ENCODE data around the gene CCN5.

Gene CCN5

DNA sequence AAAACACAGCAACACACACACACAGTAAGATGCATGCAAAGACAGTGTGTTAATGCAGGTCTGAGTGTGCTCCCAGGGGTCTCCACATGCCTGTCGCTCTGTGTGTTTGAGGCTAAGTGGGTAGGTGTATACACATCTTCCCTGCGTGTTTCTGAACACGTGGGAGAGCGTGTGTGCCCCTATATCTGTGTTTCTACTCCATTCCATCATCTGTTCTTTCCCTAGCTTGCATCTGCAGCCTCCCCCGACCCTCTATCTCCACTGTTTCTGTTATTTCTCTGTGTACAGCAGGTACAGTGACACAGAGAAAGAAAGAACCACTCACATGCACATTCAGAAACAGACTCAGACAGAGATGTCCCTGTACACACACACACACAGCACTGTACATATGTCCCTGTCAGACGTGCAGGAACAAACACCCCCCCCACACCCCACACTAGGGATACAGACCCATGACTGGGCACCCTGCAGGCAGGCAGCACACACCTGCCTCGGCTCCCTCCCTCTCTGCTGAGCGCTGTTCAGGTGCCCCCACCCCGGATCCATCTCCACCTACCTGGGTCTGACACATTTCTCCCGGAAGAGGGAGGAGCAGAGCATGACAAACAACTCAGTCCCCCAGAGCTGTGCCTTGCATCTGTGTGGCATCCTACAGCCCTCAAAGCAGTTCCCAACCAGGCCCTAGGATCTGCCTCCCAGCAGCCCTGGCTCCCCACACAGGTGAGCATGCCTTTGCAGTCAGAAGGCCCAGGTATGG, 58.1 kb downstream of the CCN5 start:
- DNase-seq = no peak
- intact Hi-C loops (cut with DNase I) = no loop called here

DNA sequence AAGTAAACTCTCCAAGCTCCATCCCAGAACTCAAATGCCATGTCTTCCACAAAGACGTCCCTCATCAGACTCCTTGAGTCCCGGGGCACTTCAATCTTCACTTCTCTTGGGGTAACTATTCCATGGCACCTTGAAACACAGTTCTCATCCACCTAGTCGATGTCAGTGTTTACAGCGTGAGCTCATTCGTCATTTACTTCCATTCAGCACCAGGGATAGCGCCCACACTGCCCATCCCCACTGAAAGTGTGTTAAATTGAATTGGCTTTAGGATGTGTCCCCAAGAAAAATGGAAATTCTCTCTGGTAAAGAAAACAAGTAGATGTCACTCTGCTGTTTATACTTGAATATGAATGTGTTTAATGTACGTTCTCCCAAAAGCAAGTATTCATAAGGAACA, 61.8 kb downstream of the CCN5 start:
- intact Hi-C loops (cut with DNase I) = no loop called here
- DNase-seq = no peak
